Endothelial cell of umbilical vein (primary cell): ENCODE results near the gene CMTR1. TPM values are rescaled to one million over a fixed set of nuclear protein-coding genes. Genes with fewer than 3 reads are reported as not detected.
A peak's percentile ranks its signal among the peaks of the same experiment; 100 is the strongest.

Experiments used
- BruUV-seq: library from RNA; stranded (reverse); fragments of 400-500 nt; replicated peaks from 2 replicates; lab custom pipeline; 2021; lab: Mats Ljungman, UMichigan
- CTCF ChIA-PET: fragments of 300-600, 350-600 bp; sonication (Branson Sonifier 250); formaldehyde crosslinking; loops from one replicate; lab custom pipeline; 2021; ENCODE audit warnings: antibody characterized with exemption, inconsistent platforms; lab: Charles Lee
- POLR2A ChIA-PET: fragments of 300-600, 350-600 bp; sonication (Branson Sonifier 250); formaldehyde crosslinking; loops from one replicate; lab custom pipeline; 2021; ENCODE audit warnings: antibody characterized with exemption, inconsistent platforms; lab: Charles Lee
- DNase-seq: peaks from one replicate; pipeline ENCODE4 v3.0.0-alpha.2; 2011; ENCODE audit warnings: low read depth, low spot score
- FAIRE-seq: peaks from 2 replicates; lab custom pipeline; 2011; peaks lifted over from hg19 to GRCh38; lab: Jason Lieb, UNC
- H2AFZ ChIP-seq: 2 replicates; pipeline ENCODE4 v1.6.0; 2012; ENCODE audit warnings: low read depth, low read length, control low read depth, inconsistent platforms
- H3K27ac ChIP-seq: 2 replicates; pipeline ENCODE4 v1.5.1; 2011; ENCODE audit warnings: low read depth, mild to moderate bottlenecking, control low read depth, low read length, moderate library complexity; ENCODE audit not compliant: insufficient read depth
- H3K27me3 ChIP-seq, 2 experiments: 2 replicates each; pipeline versions ENCODE4 v1.6.0 to v1.6.1; 2011; ENCODE audit warnings: low read length in 2 of 2, mixed read lengths in 1 of 2; ENCODE audit not compliant: control insufficient read depth in 2 of 2, insufficient read depth in 2 of 2
- H3K36me3 ChIP-seq, 2 experiments: 2 replicates in 1 of 2; 3 replicates in 1 of 2; pipeline ENCODE4 v1.5.1; 2011; ENCODE audit warnings: low read length in 2 of 2, mild to moderate bottlenecking in 1 of 2, moderate library complexity in 1 of 2; ENCODE audit not compliant: control insufficient read depth in 2 of 2, insufficient read depth in 2 of 2; ENCODE audit errors: extremely low read depth in 1 of 2
- H3K4me1 ChIP-seq: 3 replicates; pipeline ENCODE4 v1.5.1; 2011; ENCODE audit warnings: mild to moderate bottlenecking, low read length; ENCODE audit not compliant: control insufficient read depth, insufficient read depth; ENCODE audit errors: extremely low read depth
- H3K4me2 ChIP-seq: 2 replicates; pipeline ENCODE4 v1.6.1; 2011; ENCODE audit warnings: low read length, control low read depth, mixed read lengths; ENCODE audit not compliant: insufficient read depth
- H3K4me3 ChIP-seq, 3 experiments: fragments of 200-600 bp in 1 of 3; sonication (generic), shearing (Covaris generic) in 1 of 3; replicated peaks in 1 of 3; 2 replicates each; pipeline ENCODE4 v1.5.1; 2011 to 2016; ENCODE audit warnings: control low read depth in 3 of 3, low read length in 3 of 3, mild to moderate bottlenecking in 2 of 3, inconsistent platforms in 1 of 3, low read depth in 1 of 3, moderate library complexity in 1 of 3; ENCODE audit not compliant: insufficient read depth in 1 of 3
- H3K79me2 ChIP-seq: 2 replicates; pipeline ENCODE4 v1.6.0; 2012; ENCODE audit warnings: low read length, inconsistent platforms; ENCODE audit not compliant: control insufficient read depth, insufficient read depth
- H3K9ac ChIP-seq: replicated peaks from 2 replicates; pipeline ENCODE3; 2011; ENCODE audit warnings: low read length, control low read depth; ENCODE audit not compliant: insufficient read depth; ENCODE audit errors: extremely low read depth
- H3K9me1 ChIP-seq: replicated peaks from 3 replicates; pipeline ENCODE4 v1.6.0; 2011; ENCODE audit warnings: mild to moderate bottlenecking, low read length; ENCODE audit not compliant: control insufficient read depth, insufficient read depth; ENCODE audit errors: extremely low read depth
- H3K9me3 ChIP-seq: replicated peaks from 2 replicates; pipeline ENCODE4 v1.5.1; 2012; ENCODE audit warnings: low read length, inconsistent platforms; ENCODE audit not compliant: control insufficient read depth, insufficient read depth
- H4K20me1 ChIP-seq: replicated peaks from 2 replicates; pipeline ENCODE3; 2011; ENCODE audit warnings: mild to moderate bottlenecking, low read length; ENCODE audit not compliant: control insufficient read depth, insufficient read depth; ENCODE audit errors: extremely low read depth
- EZH2 ChIP-seq: IDR thresholded peaks from 2 replicates; pipeline ENCODE4 v1.6.1; 2012; ENCODE audit warnings: borderline replicate concordance, low read depth, mild to moderate bottlenecking, moderate library complexity, low read length, inconsistent platforms; ENCODE audit not compliant: severe bottlenecking
- FOS ChIP-seq: IDR thresholded peaks from 2 replicates; pipeline ENCODE4 v1.6.1; 2011; ENCODE audit warnings: mild to moderate bottlenecking, low read length, moderate library complexity, borderline replicate concordance; ENCODE audit not compliant: insufficient read depth
- GATA2 ChIP-seq: IDR thresholded peaks from 2 replicates; pipeline ENCODE4 v1.7.0; 2011; ENCODE audit warnings: low read depth, mild to moderate bottlenecking, moderate library complexity, mixed read lengths, low read length; ENCODE audit not compliant: insufficient read length, insufficient read depth
- JUN ChIP-seq: IDR thresholded peaks from 2 replicates; pipeline ENCODE4 v1.6.1; 2011; ENCODE audit warnings: borderline replicate concordance, low read depth; ENCODE audit not compliant: insufficient read length, insufficient read depth
- MYC ChIP-seq: IDR thresholded peaks from one replicate; pipeline ENCODE4 v1.6.1; 2011; ENCODE audit warnings: mild to moderate bottlenecking, low read depth, low read length
- POLR2A ChIP-seq: IDR thresholded peaks from 2 replicates; pipeline ENCODE4 v1.6.1; 2012; ENCODE audit warnings: low read depth, mild to moderate bottlenecking, control low read depth, low read length
- POLR2AphosphoS5 ChIP-seq: IDR thresholded peaks from 2 replicates; pipeline ENCODE4 v1.6.1; 2012; ENCODE audit warnings: low read depth, mild to moderate bottlenecking, control low read depth, low read length, moderate library complexity; ENCODE audit not compliant: insufficient read depth
- dilution Hi-C: fragments of 300-500 bp; cut with MboI; formaldehyde crosslinking; loops from one replicate; pipeline ENCODE4 v1.15.0; 2019; ENCODE audit warnings: low sequenced_read_pairs; ENCODE audit not compliant: extremely low pct_ligation_motif_present
- intact Hi-C: fragments of 100-400 bp; cut with micrococcal nuclease; formaldehyde crosslinking; loops from one replicate; pipeline ENCODE4 v1.10.0; 2022
- polyA plus RNA-seq, 4 experiments: library from polyadenylated mRNA; depleted of rRNA in 3 of 4; stranded (reverse) in 3 of 4; unstranded in 1 of 4; fragments of >200 nt; gene quantifications; 2 replicates each; pipeline versions ENCODE4 v1.2.1 to v1.2.3, GENCODE V29; 2011 to 2012; ENCODE audit warnings: missing spikeins in 1 of 4
- total RNA-seq: library from RNA; stranded (reverse); gene quantifications from 2 replicates; pipeline ENCODE4 v1.2.3, GENCODE V29; 2021
- TF ChIP-seq, protein P1 (sequence below), 2 donors: IDR thresholded peaks; 1 replicate in 1 of 2; 2 replicates in 1 of 2; pipeline ENCODE4 v1.5.1; 2011; ENCODE audit warnings: low read length in 2 of 2, mild to moderate bottlenecking in 2 of 2, moderate library complexity in 2 of 2, control low read depth in 1 of 2, inconsistent platforms in 1 of 2, low read depth in 1 of 2; ENCODE audit not compliant: insufficient read depth in 1 of 2; ENCODE audit errors: extremely low read depth in 1 of 2

The CMTR1 gene
- total and polyA plus RNA-seq, 2 donors (not counting 3 experiments of a cell fraction or from before 2014, with no cell fraction given): 19.5 to 38.0 TPM

DNA sequence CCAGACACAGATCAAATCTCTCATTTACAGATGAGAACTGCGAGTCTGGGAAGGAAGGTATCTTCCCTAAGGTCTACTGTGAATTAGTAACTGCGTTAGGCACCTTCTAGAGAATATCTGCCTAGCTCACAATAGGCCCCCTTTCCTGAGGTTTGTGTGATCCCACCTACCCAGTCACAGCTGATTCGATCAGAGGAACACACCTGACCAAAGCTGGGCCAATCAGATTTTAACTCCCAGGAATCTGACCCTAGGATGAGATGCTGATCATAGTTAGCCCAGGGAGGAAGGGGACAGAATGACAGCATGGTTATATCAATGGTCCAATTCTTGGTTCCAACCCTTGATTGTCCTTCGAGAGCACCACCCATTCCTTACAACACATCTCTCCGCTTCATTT, 74.1 kb downstream of the CMTR1 start:
- Histone ChIP-seq H3K27me3 (peaks cover 27 to 28% of the 10 kb centered on the region in 2 experiments), H3K27ac (no peak overlapping the region), H3K9me3 (no peaks in the 10 kb centered on the region), H3K4me3 (no peak overlapping the region), H4K20me1 (no peaks in the 10 kb centered on the region), H3K4me2 (no peak overlapping the region), H3K79me2 (no peaks in the 10 kb centered on the region), H3K9me1 (no peaks in the 10 kb centered on the region), H2AFZ (no peak overlapping the region), H3K4me1 (no peaks in the 10 kb centered on the region), H3K36me3 (no peaks in the 10 kb centered on the region), H3K9ac (no peak overlapping the region)
- intact Hi-C loops (no loop called here), dilution Hi-C loops (no loop called here)
- BruUV-seq: no TSS peak
- ChIA-PET POLR2A (no interaction called here), CTCF (interaction anchor here (0.7 kb wide), 1 partner anchor 9 kb away, joined by 3 read pairs; no protein-coding TSS in a partner anchor)
- no peak for DNase-seq
- TF ChIP-seq, protein P1, sequence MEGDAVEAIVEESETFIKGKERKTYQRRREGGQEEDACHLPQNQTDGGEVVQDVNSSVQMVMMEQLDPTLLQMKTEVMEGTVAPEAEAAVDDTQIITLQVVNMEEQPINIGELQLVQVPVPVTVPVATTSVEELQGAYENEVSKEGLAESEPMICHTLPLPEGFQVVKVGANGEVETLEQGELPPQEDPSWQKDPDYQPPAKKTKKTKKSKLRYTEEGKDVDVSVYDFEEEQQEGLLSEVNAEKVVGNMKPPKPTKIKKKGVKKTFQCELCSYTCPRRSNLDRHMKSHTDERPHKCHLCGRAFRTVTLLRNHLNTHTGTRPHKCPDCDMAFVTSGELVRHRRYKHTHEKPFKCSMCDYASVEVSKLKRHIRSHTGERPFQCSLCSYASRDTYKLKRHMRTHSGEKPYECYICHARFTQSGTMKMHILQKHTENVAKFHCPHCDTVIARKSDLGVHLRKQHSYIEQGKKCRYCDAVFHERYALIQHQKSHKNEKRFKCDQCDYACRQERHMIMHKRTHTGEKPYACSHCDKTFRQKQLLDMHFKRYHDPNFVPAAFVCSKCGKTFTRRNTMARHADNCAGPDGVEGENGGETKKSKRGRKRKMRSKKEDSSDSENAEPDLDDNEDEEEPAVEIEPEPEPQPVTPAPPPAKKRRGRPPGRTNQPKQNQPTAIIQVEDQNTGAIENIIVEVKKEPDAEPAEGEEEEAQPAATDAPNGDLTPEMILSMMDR (IDR thresholded peaks at IDR 0.05; ENCODE audit: extremely low read depth in 1 of 2, insufficient read depth in 1 of 2, low read depth in 1 of 2, low read length in 2 of 2): no peak
- TF ChIP-seq POLR2AphosphoS5 (no peak), GATA2 (no peak), JUN (no peak), EZH2 (no peak), MYC (no peak), POLR2A (no peak), FOS (no peak)
- peak; percentile 76 for FAIRE-seq
